IPS-NIHi7 (cell line): ENCODE results near the gene LRRC32.
"Not testable (repeated sequence)": the region's sequence is repeated elsewhere in the genome, so short reads cannot be mapped to it uniquely, and the experiment has no call there.

ENCODE experiments used
- DNase-seq: peaks from one replicate; pipeline ENCODE4 v3.0.0; 2012; ENCODE audit warnings: mixed read lengths; ENCODE audit errors: extremely low spot score

The LRRC32 gene

DNA sequence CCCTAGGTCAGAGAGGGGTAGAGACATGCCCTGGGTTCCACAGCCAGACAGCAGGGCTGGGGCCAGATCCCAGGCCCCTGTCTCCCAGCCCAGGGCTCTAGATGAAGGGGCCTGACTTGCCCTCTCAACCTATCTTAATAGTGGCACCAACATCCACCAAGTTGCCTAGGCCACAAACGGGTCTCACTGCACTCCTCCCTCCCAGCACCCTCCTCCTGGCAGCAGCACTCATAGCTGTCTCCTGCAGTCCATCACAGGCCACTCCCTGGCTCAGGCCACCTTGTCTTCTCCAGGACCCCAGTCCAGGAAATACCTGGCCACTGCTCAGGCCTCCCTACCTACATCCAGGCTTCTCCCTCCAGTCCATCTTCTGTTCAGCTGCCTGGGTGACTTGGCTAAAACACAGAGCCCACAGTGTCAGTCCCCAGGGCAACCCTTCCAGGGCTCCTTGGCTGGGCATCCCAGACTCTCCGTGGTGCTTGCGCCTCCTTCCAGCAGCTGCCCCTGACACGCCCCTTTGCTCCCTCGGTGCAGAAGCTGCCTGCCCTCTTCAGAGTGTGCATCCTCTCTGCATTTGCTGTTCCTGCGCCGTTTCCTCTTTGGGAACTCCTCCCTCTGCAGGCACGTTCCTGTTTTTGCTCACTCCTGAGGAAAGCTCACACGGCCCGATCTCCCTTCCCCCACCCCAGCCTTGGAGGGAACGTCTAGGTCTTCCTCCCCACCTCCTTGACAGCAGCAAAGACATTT lies 40.5 kb downstream of the LRRC32 start:
- DNase-seq: no peak

GRCh38 chr11:76629116-76629852 lies 41.3 kb downstream of the LRRC32 start:
- no peak for DNase-seq

- DNase-seq: no peak
Observed at GRCh38 chr11:76628408-76628947, 42.1 kb downstream of the LRRC32 start.

GRCh38 chr11:76627606-76628005 lies 42.9 kb downstream of the LRRC32 start:
- DNase-seq: no peak

DNA sequence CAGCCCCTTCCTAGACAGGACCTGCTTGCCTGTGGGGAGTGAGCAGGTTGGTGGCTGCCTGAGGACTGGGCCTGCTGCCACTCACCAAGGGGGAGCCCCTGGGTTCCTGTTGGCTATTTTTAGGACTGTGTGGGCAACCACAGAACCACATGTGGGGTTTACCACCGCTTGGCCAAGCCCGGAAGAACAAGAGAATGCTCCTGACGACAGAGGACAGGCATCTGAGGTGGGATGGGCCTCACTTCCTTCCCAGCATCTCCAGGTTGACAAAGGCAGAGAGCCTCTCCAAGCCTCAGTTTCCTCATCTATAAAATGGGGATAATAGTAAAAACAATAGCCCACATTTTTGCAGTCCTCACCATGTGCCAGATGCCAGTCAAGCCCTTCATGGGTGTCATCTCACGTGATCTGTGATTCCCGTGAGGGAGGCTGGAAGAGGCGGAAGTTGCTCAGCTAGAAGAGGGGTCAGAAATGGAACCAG lies 43.6 kb downstream of the LRRC32 start:
- no peak for DNase-seq

GRCh38 chr11:76626266-76626665 lies 44.3 kb downstream of the LRRC32 start:
- DNase-seq: no peak

DNA sequence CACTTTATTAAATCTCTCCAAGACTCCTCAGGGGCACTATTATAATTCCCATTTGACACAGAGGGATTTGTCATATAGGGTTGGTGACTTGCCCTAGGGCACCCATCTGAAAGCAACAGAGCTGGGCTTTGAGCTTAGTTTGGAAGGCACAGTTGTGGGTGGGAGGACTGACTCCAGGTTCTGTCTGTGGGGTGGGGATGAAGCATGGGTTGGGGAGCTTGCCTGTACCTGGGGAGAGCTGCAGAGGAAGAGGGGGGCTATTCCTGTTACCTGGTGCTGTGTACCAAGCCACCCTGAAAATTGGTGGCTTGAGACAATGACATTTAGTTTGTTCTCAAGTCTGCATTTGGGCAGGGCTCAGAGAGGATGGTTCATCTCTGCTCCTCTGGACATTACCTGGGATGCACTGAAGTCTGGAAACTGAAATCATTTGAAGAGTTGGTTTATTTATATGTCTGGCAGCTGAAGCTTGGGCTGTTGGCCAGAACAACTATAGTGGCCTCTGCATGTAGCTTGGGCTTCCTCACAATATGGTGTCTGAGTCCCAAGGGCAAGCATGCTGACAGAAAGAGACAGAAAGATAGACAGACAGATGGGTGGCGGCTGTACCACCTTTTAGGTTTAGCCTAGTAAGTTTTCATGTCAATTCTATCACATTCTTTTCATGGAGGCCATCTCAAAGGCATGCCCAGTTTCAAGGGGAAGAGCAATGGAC lies 44.9 kb downstream of the LRRC32 start:
- DNase-seq: no peak

GRCh38 chr11:76624500-76625379 lies 45.8 kb downstream of the LRRC32 start:
- DNase-seq: peak; percentile 34

- no peak for DNase-seq
Observed at GRCh38 chr11:76623884-76624419, 46.6 kb downstream of the LRRC32 start.

DNA sequence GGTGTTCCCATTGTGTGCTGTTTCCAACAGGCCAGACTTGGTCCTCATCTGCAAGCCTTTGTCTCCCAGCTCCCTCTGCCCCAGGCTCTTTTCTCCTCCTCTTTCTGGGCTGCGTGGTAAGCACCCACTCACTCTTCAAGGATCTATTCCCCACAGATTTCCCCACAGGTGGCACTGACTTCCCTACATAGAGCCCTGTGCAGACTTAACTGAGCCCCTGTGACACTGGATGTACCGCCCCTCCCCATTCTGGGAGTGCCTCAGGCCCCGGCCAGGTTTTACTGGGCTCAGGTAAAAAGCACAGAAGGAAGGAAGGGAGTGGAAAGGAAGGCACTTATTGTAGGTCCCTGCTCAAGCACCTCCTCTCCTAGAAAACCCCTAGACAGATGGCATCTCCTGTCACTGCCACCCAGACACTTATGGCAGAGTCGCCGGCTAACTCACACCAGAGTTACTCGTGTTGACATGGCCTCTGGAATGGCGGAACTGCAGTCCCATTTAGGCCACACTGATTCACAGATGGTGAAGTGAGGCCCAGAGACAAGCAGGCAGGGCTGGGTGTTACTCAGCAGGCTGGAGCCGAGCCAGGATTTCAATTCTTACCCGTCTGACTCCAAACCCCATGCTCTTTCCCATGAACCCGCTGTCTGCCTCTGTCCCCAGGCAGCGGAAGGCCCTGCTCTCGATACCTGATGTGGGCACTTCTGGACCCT lies 47.2 kb downstream of the LRRC32 start:
- DNase-seq: no peak

DNA sequence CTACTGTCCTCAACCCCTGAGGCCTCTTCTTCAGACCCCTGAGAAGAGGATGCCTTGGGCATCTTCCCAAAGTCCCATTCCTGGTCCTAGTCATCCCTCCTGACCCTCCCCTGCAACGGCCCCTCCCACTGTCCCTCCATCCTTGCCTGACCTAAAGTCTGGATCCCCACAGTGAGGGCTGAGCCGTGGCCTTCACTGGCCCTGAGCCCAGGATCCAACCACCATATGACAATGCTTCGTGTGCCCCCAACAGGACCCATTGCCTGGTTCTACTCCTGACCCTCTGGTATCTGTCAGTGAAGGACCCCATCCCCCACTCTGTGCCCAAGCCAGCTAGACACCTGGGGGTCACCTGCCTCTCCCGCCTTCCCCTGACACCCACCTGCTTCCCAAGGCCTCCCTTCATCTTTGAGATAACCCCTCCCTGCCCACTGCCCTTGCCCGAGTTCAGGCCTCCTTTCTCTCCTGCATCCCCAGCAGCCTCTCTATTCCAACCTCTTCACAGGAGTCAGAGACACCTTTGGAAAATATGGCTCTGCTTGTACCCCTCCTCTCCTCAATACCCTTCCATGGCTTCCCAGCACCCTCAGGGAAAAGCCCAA lies 48.0 kb downstream of the LRRC32 start:
- no peak for DNase-seq

- DNase-seq: no peak
Observed at GRCh38 chr11:76621868-76622267, 48.7 kb downstream of the LRRC32 start.

DNA sequence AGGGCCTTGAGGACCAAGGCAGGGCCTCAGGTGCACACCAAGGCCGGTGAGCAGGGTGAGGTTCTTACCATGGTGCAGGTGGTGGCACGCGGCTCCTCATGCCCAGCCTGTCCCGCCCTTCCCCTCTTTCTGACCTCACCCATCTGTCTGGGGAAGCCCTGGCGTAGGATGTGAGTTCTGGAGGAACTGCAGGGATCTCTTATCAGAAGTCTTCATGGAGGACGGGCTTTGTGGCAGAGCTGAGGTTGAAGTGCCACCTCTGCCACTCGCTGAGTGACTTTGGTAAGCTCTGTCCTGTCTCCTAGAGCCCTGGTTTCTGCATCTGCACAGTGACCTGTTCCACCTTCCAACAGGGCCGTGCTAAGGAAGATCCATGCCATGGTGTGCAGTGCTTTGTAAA lies 49.1 kb downstream of the LRRC32 start:
- no peak for DNase-seq

GRCh38 chr11:76620489-76620888 lies 50.1 kb downstream of the LRRC32 start:
- no peak for DNase-seq

DNA sequence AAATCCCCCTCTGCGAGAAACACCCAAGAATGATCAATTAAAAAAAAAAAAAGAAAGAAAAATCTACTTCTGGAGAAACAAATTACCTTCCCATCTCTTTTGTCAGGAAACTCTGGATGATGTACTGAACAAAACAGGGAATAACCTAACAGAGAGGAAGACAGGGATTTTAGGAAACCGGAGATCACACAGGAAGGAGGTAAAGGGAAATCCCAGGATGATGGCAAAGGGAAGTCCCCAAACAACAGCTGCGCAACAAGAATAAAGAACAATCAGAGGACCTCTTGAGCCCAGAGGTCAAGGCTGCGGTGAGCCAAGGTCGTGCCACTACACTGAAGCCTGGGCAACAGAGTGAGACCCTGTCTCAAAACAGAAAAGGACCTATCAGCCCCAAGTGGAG lies 50.7 kb downstream of the LRRC32 start:
- not testable (repeated sequence) for DNase-seq

- no peak for DNase-seq
Observed at GRCh38 chr11:76617553-76618265, 52.8 kb downstream of the LRRC32 start.

DNA sequence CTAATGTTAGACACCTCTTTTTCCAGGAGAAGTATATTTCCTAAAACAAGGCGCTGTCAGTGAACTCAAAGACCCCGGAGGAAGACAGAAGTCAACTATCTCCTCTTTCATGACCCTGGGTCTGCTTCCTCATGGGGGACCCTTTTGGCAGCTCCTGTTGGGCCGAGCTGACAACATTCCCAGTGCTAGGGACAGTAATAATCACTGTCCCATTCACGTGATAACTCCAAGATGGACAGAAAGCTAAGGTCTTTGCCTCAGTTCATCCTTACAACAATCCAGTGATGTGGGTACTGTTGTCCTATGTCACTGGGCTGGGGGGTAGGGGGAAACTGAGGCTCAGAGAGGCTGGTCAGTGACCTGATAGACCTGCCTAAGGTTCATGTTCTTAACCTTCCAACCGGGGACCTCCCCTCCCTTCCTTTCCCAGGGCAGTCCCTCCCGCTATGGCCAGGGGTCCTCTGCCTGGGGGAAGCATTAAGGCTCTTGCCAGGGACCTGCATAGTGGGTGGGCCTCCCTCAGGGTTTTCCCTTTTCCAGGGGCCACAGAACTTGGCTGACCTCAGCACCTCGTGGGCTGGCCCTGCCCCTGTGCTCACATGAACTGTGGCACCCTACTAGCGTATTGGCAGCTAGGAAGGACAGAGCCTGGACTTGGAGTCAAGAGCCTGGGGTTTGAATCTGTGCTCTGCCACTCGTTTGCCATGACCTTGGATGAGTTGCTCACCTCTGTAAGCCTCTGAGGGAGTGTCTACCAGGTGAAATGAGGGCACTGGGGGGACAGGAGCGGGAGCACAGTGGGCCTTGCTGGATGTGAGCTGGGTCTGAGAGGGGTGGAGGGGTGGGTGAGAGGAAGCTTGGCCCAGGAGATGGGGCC lies 53.6 kb downstream of the LRRC32 start:
- no peak for DNase-seq

DNA sequence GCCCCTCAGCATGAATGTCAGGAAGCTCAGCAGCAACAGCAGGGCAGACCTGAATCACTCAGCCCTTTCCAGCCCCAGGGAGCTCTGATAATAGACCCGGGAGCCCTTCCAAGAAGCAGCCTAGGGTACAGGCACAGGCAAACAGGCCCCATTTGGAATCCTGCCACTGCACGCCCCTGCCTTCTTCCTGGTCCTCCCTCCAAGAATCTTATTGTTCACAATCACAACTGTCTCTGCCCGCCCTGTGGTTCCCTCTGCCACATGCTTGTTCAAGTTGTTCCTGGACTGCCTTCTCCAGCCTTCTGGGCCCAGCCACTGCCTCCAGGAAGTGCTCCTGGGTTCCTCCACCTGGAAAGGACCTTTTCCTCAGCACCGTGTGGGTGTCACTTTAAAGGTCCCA lies 54.6 kb downstream of the LRRC32 start:
- DNase-seq: no peak
